HCT116 (cell line): ENCODE measurements around the gene CHCT1.

Experiments used
- CEBPB ChIP-seq: IDR thresholded peaks from 2 replicates; pipeline ENCODE4 v1.6.1; 2012; ENCODE audit warnings: low read depth
- EZH2 ChIP-seq: fragments of 200-600 bp; sonication (generic); IDR thresholded peaks from 2 replicates; pipeline ENCODE4 v1.6.1; 2017; ENCODE audit warnings: antibody characterized with exemption, mixed run types
- JUND ChIP-seq: IDR thresholded peaks from 2 replicates; pipeline ENCODE4 v1.6.1; 2012
- POLR2A ChIP-seq: IDR thresholded peaks from 2 replicates; pipeline ENCODE4 v1.7.0; 2011; ENCODE audit warnings: borderline replicate concordance; ENCODE audit not compliant: insufficient read depth, insufficient read length; ENCODE audit errors: extremely low read depth
- RAD21 ChIP-seq: IDR thresholded peaks from 2 replicates; pipeline ENCODE4 v1.6.1; 2012; ENCODE audit warnings: low read depth, mild to moderate bottlenecking
- SIN3A ChIP-seq: IDR thresholded peaks from 2 replicates; pipeline ENCODE4 v1.6.1; 2012; ENCODE audit warnings: low read depth
- SP1 ChIP-seq: IDR thresholded peaks from 2 replicates; pipeline ENCODE4 v1.6.1; 2012; ENCODE audit warnings: low read depth
- SRF ChIP-seq: IDR thresholded peaks from 2 replicates; pipeline ENCODE4 v1.6.1; 2012; ENCODE audit warnings: low read depth
- ZFX ChIP-seq: fragments of 450-650 bp; IDR thresholded peaks from 2 replicates; pipeline ENCODE4 v1.6.1; 2017
- ZNF274 ChIP-seq: fragments of 200-500 bp; sonication (Bioruptor generic); IDR thresholded peaks from 2 replicates; pipeline ENCODE4 v1.6.1; 2014; ENCODE audit warnings: mild to moderate bottlenecking, low read depth, low read length, inconsistent platforms
- TF ChIP-seq, protein P1 (sequence below): IDR thresholded peaks from 2 replicates; pipeline ENCODE4 v1.6.1; 2012; ENCODE audit warnings: low read depth
- TF ChIP-seq, protein P2 (sequence below): IDR thresholded peaks from 2 replicates; pipeline ENCODE4 v1.6.1; 2012
- TF ChIP-seq, protein P3 (sequence below), 3 experiments: fragments of 200-600 bp in 1 of 3; sonication (generic) in 1 of 3; IDR thresholded peaks in 2 of 3; conservative IDR thresholded peaks in 1 of 3; 2 replicates each; pipeline ENCODE4 v1.5.1; 2012 to 2017; ENCODE audit warnings: low read depth in 2 of 3, low read length in 2 of 3, antibody characterized with exemption in 1 of 3, borderline replicate concordance in 1 of 3, control low read depth in 1 of 3, mild to moderate bottlenecking in 1 of 3, mixed read lengths in 1 of 3, mixed run types in 1 of 3, moderate library complexity in 1 of 3; ENCODE audit not compliant: insufficient read depth in 1 of 3
- TF ChIP-seq, protein P4 (sequence below): IDR thresholded peaks from 2 replicates; pipeline ENCODE4 v1.6.1; 2011; ENCODE audit warnings: mild to moderate bottlenecking, low read length, moderate library complexity; ENCODE audit not compliant: insufficient replicate concordance; ENCODE audit errors: extremely low read depth

DNA sequence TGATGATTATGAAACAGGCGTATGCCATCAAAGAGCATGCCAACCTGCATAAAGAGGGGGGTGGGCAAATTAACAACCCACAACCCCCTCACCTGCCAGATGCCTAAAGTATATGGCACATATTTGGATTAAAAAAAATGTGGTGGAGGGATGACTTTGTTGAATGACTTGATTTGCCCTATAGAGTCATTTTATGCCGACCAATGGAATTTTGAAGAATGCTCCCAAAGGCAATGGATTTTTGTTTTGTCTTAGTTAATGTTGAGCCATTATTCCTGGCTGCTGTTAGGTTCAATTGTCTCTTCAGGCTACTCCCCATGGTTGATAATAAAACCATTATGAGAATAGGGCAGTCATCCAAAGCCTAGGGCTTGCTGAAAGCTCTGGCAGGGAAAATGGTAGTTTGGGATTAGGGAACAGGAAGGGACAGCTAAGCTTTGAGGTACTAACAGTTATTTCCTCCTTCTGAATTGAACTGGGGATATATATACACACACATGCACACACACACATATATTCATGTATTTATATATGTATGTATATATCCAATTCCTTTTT lies 5.8 kb upstream of the CHCT1 start:
- TF ChIP-seq, protein P1, sequence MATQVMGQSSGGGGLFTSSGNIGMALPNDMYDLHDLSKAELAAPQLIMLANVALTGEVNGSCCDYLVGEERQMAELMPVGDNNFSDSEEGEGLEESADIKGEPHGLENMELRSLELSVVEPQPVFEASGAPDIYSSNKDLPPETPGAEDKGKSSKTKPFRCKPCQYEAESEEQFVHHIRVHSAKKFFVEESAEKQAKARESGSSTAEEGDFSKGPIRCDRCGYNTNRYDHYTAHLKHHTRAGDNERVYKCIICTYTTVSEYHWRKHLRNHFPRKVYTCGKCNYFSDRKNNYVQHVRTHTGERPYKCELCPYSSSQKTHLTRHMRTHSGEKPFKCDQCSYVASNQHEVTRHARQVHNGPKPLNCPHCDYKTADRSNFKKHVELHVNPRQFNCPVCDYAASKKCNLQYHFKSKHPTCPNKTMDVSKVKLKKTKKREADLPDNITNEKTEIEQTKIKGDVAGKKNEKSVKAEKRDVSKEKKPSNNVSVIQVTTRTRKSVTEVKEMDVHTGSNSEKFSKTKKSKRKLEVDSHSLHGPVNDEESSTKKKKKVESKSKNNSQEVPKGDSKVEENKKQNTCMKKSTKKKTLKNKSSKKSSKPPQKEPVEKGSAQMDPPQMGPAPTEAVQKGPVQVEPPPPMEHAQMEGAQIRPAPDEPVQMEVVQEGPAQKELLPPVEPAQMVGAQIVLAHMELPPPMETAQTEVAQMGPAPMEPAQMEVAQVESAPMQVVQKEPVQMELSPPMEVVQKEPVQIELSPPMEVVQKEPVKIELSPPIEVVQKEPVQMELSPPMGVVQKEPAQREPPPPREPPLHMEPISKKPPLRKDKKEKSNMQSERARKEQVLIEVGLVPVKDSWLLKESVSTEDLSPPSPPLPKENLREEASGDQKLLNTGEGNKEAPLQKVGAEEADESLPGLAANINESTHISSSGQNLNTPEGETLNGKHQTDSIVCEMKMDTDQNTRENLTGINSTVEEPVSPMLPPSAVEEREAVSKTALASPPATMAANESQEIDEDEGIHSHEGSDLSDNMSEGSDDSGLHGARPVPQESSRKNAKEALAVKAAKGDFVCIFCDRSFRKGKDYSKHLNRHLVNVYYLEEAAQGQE = no peak
- TF ChIP-seq CEBPB (no peak), EZH2 (no peak), POLR2A (no peak), SRF (no peak), SP1 (no peak), SIN3A (no peak), RAD21 (no peak), JUND (no peak), ZNF274 (no peak), ZFX (no peak)
- TF ChIP-seq, protein P2, sequence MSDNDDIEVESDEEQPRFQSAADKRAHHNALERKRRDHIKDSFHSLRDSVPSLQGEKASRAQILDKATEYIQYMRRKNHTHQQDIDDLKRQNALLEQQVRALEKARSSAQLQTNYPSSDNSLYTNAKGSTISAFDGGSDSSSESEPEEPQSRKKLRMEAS = no peak
- TF ChIP-seq, protein P3, sequence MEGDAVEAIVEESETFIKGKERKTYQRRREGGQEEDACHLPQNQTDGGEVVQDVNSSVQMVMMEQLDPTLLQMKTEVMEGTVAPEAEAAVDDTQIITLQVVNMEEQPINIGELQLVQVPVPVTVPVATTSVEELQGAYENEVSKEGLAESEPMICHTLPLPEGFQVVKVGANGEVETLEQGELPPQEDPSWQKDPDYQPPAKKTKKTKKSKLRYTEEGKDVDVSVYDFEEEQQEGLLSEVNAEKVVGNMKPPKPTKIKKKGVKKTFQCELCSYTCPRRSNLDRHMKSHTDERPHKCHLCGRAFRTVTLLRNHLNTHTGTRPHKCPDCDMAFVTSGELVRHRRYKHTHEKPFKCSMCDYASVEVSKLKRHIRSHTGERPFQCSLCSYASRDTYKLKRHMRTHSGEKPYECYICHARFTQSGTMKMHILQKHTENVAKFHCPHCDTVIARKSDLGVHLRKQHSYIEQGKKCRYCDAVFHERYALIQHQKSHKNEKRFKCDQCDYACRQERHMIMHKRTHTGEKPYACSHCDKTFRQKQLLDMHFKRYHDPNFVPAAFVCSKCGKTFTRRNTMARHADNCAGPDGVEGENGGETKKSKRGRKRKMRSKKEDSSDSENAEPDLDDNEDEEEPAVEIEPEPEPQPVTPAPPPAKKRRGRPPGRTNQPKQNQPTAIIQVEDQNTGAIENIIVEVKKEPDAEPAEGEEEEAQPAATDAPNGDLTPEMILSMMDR (IDR thresholded peaks at IDR 0.05 in 2 of 3, conservative IDR thresholded peaks at IDR 0.05 in 1 of 3; ENCODE audit: borderline replicate concordance in 1 of 3, insufficient read depth in 1 of 3, low read depth in 2 of 3, low read length in 2 of 3) = no peak
- TF ChIP-seq, protein P4, sequence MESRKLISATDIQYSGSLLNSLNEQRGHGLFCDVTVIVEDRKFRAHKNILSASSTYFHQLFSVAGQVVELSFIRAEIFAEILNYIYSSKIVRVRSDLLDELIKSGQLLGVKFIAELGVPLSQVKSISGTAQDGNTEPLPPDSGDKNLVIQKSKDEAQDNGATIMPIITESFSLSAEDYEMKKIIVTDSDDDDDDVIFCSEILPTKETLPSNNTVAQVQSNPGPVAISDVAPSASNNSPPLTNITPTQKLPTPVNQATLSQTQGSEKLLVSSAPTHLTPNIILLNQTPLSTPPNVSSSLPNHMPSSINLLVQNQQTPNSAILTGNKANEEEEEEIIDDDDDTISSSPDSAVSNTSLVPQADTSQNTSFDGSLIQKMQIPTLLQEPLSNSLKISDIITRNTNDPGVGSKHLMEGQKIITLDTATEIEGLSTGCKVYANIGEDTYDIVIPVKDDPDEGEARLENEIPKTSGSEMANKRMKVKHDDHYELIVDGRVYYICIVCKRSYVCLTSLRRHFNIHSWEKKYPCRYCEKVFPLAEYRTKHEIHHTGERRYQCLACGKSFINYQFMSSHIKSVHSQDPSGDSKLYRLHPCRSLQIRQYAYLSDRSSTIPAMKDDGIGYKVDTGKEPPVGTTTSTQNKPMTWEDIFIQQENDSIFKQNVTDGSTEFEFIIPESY = no peak
